ENCODE measurements around the gene NKPD1.

NKPD1 gene

DNA sequence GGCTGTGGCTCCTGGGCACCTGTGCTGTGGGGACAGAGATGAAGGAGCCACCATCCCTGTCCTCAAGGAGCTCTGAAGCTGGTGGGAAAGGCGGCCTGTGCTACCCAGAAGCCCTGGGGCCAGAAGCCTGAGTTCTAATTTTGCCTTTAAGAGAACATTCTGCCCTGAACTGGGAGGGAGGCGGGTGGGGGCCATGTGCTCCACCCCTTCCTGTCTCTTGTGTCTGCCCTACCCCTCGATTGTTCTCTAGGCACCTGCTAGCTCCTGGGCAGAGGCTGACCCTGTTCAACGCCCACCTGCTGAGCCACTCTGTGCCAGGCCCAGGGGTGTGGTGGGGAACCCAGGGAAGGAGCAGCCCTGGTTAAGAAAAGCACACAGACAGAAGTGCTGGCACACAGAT, 11.4 kb upstream of the NKPD1 start:
- H3K4me1 ChIP-seq (ENCODE audit: insufficient read depth, low read length): no peaks in the 10 kb centered on the region
- H3K27ac ChIP-seq (ENCODE audit: low read length): no peak overlapping the region
- H3K9ac ChIP-seq (ENCODE audit: low read depth, low read length): no peak overlapping the region
- no peaks in the 10 kb centered on the region for H3K27me3 ChIP-seq (ENCODE audit: insufficient read depth, low read length)
- no peaks in the 10 kb centered on the region for H3K9me3 ChIP-seq (ENCODE audit: insufficient read depth, low read depth, low read length)
- no peaks in the 10 kb centered on the region for H3K36me3 ChIP-seq (ENCODE audit: insufficient read depth, low read depth, low read length)
- H3K4me3 ChIP-seq (ENCODE audit: low read length): no peak overlapping the region

DNA sequence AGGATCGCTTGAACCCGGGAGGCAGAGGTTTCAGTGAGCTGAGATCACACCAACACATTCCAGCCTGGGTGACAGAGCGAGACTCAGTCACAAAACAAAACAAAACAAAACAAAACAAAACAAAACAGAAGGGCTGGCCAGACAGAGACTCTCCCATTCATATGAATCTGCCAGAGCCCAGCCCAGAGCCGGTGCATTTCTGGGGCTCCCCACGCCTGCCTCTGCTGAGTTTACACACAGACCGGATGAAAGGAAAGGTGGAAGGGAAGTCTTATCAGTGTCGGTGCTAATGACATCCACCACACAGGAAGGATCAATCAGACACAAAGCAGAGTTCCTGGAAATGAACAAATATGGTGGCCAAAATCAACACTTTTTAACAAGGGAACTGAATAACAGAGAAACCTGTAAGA, 10.4 kb upstream of the NKPD1 start:
- Histone ChIP-seq H3K27ac (ENCODE audit: low read length) (no peak overlapping the region), H3K27me3 (ENCODE audit: insufficient read depth, low read length) (no peaks in the 10 kb centered on the region), H3K4me3 (ENCODE audit: low read length) (no peak overlapping the region), H3K9me3 (ENCODE audit: insufficient read depth, low read depth, low read length) (no peaks in the 10 kb centered on the region), H3K4me1 (ENCODE audit: insufficient read depth, low read length) (peaks cover 3% of the 10 kb centered on the region; the same call in 1 of the 2 replicates), H3K36me3 (ENCODE audit: insufficient read depth, low read depth, low read length) (no peaks in the 10 kb centered on the region), H3K9ac (ENCODE audit: low read depth, low read length) (no peak overlapping the region)

- Histone ChIP-seq H3K27me3 (ENCODE audit: insufficient read depth, low read length) (no peaks in the 10 kb centered on the region), H3K27ac (ENCODE audit: low read length) (no peak overlapping the region), H3K36me3 (ENCODE audit: insufficient read depth, low read depth, low read length) (no peaks in the 10 kb centered on the region), H3K4me3 (ENCODE audit: low read length) (no peak overlapping the region), H3K9me3 (ENCODE audit: insufficient read depth, low read depth, low read length) (no peaks in the 10 kb centered on the region), H3K4me1 (ENCODE audit: insufficient read depth, low read length) (peaks cover 3% of the 10 kb centered on the region; the same call in 1 of the 2 replicates), H3K9ac (ENCODE audit: low read depth, low read length) (no peak overlapping the region)
Observed at GRCh38 chr19:45170146-45171106, 9.6 kb upstream of the NKPD1 start.

DNA sequence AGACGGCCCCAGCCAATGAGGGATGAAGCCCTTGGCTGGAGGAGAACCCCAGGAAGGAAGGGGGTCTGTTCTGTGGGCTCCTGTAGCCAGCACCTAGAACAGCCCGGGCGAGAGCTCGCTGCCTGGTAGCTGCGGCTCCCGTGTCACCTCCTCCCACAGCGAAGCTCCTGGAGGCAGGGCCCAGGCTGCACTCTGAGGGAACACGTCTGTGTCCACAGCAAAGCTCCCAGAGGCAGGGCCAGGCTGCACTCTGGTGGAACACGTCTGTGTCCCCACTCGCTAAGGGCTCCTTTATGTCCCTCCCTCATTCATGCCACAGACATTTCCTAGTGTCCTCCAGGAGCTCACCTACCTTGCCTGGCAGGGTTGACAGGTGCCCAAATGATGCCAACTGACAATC, 8.8 kb upstream of the NKPD1 start:
- Histone ChIP-seq H3K4me3 (ENCODE audit: low read length) (no peak overlapping the region), H3K9ac (ENCODE audit: low read depth, low read length) (no peak overlapping the region), H3K27ac (ENCODE audit: low read length) (no peak overlapping the region), H3K36me3 (ENCODE audit: insufficient read depth, low read depth, low read length) (no peaks in the 10 kb centered on the region), H3K27me3 (ENCODE audit: insufficient read depth, low read length) (no peaks in the 10 kb centered on the region), H3K4me1 (ENCODE audit: insufficient read depth, low read length) (peaks cover 3% of the 10 kb centered on the region; the same call in 1 of the 2 replicates), H3K9me3 (ENCODE audit: insufficient read depth, low read depth, low read length) (no peaks in the 10 kb centered on the region)

DNA sequence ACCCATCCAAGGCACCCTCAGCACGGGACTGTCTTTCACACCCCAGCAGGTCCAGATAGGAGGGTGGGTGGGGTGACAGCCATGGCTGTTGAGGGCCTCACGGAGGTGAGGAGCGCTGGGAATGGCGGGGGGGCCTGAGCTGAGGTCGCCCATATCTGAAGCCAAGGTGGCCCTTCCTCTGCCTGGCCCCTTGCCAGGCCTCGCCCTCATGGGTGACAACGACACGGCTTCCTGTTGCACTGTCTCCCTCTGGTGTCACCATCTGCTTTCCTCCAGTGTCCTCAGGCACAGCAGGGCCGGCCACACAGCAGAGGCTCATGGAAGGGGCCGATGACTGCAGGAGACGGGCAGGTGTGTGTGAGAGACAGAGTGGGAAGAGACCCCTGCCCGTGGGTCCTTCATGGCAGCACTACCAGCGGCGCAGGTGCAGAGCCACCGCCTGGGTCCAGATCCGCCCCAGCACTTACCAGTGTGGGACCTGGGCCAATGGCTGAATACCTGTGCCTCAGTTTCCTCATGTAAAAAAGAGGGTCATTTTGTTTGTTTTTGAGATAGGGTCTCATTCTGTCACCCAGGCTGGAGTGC, 8.1 kb upstream of the NKPD1 start:
- H3K4me1 ChIP-seq (ENCODE audit: insufficient read depth, low read length): peaks cover 3% of the 10 kb centered on the region; the same call in 1 of the 2 replicates
- no peak overlapping the region for H3K9ac ChIP-seq (ENCODE audit: low read depth, low read length)
- no peaks in the 10 kb centered on the region for H3K9me3 ChIP-seq (ENCODE audit: insufficient read depth, low read depth, low read length)
- H3K27me3 ChIP-seq (ENCODE audit: insufficient read depth, low read length): no peaks in the 10 kb centered on the region
- H3K27ac ChIP-seq (ENCODE audit: low read length): no peak overlapping the region
- no peak overlapping the region for H3K4me3 ChIP-seq (ENCODE audit: low read length)
- no peaks in the 10 kb centered on the region for H3K36me3 ChIP-seq (ENCODE audit: insufficient read depth, low read depth, low read length)

DNA sequence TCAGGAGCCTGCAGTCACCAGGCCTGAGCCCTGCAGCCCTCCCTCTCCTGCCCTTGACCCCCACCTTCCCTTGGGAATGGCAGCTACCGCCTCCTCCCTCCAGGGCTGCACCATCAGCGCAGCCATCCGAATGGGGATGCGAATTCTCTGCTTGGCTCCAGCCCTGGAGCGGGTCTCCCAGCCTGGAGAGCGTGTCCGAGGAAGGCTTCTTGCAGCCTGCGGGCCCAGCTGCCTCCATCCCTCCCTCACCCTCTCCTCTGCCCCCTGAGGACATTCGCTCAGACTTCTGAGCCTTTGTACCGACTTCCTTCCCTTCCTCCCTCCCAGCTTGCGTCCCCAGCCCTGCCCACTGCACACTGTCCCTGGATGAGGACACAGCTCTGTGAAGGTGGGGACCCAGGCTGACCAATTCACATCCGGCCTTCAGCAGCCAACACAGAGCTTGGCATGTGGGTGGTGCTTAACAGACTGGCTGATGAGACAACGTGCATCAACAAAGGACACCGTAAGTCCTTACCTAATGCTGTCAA, 6.0 kb upstream of the NKPD1 start:
- Histone ChIP-seq H3K9ac (ENCODE audit: low read depth, low read length) (no peak overlapping the region; the same call in 1 of the 2 replicates), H3K4me3 (ENCODE audit: low read length) (no peak overlapping the region), H3K4me1 (ENCODE audit: insufficient read depth, low read length) (peaks cover 3% of the 10 kb centered on the region; the same call in 1 of the 2 replicates), H3K36me3 (ENCODE audit: insufficient read depth, low read depth, low read length) (no peaks in the 10 kb centered on the region), H3K9me3 (ENCODE audit: insufficient read depth, low read depth, low read length) (no peaks in the 10 kb centered on the region), H3K27ac (ENCODE audit: low read length) (no peak overlapping the region), H3K27me3 (ENCODE audit: insufficient read depth, low read length) (peaks cover 1% of the 10 kb centered on the region; the same call in 1 of the 2 replicates)

- no peaks in the 10 kb centered on the region for H3K9me3 ChIP-seq (ENCODE audit: insufficient read depth, low read depth, low read length)
- H3K27me3 ChIP-seq (ENCODE audit: insufficient read depth, low read length): peaks cover 21% of the 10 kb centered on the region; the same call in 1 of the 2 replicates
- no peaks in the 10 kb centered on the region for H3K36me3 ChIP-seq (ENCODE audit: insufficient read depth, low read depth, low read length)
- H3K27ac ChIP-seq (ENCODE audit: low read length): no peak overlapping the region
- no peak overlapping the region for H3K4me3 ChIP-seq (ENCODE audit: low read length)
- H3K4me1 ChIP-seq (ENCODE audit: insufficient read depth, low read length): peaks cover 3% of the 10 kb centered on the region; the same call in 1 of the 2 replicates
- H3K9ac ChIP-seq (ENCODE audit: low read depth, low read length): no peak overlapping the region
Observed at GRCh38 chr19:45164577-45165335, 4.0 kb upstream of the NKPD1 start.

DNA sequence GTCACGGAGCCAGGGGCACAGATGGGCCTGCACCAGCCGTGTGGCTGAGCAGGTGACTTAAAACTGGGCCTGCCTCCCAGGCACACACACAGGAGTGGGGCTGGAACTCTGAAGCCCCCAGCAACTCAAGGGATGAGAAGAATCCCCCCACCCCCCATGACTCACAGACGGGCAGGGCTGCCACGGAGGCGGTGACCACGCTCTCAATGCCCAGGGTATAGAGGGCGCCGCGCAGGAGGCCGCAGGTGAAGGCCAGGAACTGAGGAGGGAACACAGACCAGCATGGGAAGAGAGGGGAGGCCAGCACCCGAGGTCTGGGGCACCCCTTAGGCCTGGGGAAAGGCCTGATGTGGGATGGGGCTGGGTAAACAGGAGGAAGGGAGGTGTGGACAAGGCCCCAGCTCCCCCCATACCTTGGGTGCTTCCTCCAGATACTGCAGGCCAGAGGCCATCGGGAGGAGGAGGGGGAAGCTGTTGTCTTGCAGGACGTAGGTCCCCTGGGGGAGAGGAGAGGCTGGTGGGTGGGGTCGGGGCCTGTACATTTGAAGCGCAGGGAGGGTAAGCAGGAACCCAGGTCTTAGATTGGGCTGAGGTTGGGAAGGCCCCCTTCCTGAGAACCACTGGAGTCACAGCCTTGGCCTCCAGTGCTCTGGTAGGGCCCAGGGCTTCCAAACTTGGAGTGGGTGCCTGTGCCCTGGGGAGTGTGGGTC, 3.1 kb upstream of the NKPD1 start:
- Histone ChIP-seq H3K36me3 (ENCODE audit: insufficient read depth, low read depth, low read length) (no peaks in the 10 kb centered on the region), H3K27ac (ENCODE audit: low read length) (no peak overlapping the region), H3K4me1 (ENCODE audit: insufficient read depth, low read length) (peaks cover 3% of the 10 kb centered on the region; the same call in 1 of the 2 replicates), H3K9me3 (ENCODE audit: insufficient read depth, low read depth, low read length) (no peaks in the 10 kb centered on the region), H3K9ac (ENCODE audit: low read depth, low read length) (no peak overlapping the region), H3K27me3 (ENCODE audit: insufficient read depth, low read length) (peaks cover 24% of the 10 kb centered on the region; the same call in 1 of the 2 replicates), H3K4me3 (ENCODE audit: low read length) (no peak overlapping the region)

DNA sequence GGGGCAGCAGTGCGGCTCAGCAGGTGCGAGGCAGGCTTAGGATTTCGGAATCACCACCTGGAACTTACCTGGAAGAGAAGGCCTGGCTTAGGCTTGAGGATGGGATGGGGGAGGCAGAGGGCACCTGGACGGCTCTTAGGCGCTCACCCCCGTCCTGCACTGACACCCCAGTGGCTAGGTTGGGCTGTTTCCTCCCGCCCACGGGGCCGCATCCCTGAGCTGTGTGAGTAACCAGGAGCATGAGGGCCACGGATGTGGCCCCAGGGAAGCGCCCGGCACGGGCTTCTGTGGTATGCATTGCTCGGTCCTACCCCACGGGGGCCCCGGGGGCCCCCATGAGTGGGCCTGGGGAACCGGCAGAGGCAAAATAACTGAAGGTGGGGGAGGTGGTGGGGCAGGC, 2.4 kb upstream of the NKPD1 start:
- H3K36me3 ChIP-seq (ENCODE audit: insufficient read depth, low read depth, low read length): no peaks in the 10 kb centered on the region
- no peaks in the 10 kb centered on the region for H3K9me3 ChIP-seq (ENCODE audit: insufficient read depth, low read depth, low read length)
- H3K4me1 ChIP-seq (ENCODE audit: insufficient read depth, low read length): peaks cover 3% of the 10 kb centered on the region; the same call in 1 of the 2 replicates
- peaks cover 25% of the 10 kb centered on the region for H3K27me3 ChIP-seq (ENCODE audit: insufficient read depth, low read length)
- no peak overlapping the region for H3K9ac ChIP-seq (ENCODE audit: low read depth, low read length)
- H3K4me3 ChIP-seq (ENCODE audit: low read length): no peak overlapping the region
- no peak overlapping the region for H3K27ac ChIP-seq (ENCODE audit: low read length)

DNA sequence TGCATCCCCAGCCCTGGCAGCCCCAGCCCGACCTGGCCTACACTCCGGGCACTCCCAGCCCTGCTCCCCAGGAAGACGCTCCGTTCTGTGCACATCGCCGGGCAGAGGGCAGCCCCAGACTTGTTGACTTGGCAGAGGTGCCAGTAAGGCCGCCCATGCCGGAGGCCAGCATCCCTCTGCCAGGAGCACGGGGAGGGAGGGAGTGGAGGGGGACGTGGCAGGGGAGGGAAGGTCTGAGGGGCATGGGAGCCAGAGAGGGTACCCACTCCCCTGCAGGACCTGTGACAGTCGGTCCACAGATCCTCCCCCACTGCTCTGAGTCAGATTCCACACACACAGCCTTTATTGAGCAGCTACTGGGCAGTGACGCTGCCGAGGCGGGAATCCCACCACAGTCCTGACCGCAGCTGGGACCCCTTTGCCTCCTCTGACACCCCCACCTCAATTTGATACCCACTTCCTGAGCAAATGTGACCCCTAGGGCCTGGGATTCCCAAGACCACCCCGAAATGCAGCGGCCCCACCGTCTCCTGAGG, 1.9 kb upstream of the NKPD1 start:
- Histone ChIP-seq H3K4me3 (ENCODE audit: low read length) (no peak overlapping the region), H3K9me3 (ENCODE audit: insufficient read depth, low read depth, low read length) (no peaks in the 10 kb centered on the region), H3K27me3 (ENCODE audit: insufficient read depth, low read length) (peaks cover 29% of the 10 kb centered on the region), H3K4me1 (ENCODE audit: insufficient read depth, low read length) (peaks cover 3% of the 10 kb centered on the region; the same call in 1 of the 2 replicates), H3K9ac (ENCODE audit: low read depth, low read length) (no peak overlapping the region), H3K36me3 (ENCODE audit: insufficient read depth, low read depth, low read length) (no peaks in the 10 kb centered on the region), H3K27ac (ENCODE audit: low read length) (no peak overlapping the region)

All from iPS-20b (cell line).